Cerebellar cortex (tissue), 1 donor: ENCODE results near the gene UMAD1.
A peak's percentile ranks its signal among the peaks of the same experiment; 100 is the strongest.

Source experiments
- DNase-seq: peaks from one replicate; pipeline ENCODE4 v3.0.0-alpha.2; 2015; ENCODE audit warnings: low spot score

The UMAD1 gene

DNA sequence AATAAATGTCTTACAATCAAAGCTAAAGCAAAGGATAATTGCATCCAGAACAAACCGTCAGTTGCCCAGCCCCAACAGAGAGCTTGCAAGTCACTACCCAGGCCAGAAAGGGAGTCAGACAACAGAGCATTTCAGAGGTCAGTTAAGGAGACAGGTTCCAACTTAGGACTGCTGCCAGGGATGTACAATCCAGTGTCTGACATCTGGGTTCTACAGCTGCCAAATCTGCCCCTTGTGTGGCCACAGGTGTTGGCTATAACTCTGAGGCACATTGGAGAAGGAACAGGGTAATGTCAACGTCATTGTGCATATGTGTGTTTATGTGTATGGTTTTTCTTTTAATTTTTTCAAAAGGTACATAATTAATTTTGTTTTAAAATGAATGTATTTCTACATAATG, 242.8 kb downstream of the UMAD1 start:
- DNase-seq, result no peak

- DNase-seq, result no peak
Observed at GRCh38 chr7:7884855-7885254, 244.3 kb downstream of the UMAD1 start.

DNA sequence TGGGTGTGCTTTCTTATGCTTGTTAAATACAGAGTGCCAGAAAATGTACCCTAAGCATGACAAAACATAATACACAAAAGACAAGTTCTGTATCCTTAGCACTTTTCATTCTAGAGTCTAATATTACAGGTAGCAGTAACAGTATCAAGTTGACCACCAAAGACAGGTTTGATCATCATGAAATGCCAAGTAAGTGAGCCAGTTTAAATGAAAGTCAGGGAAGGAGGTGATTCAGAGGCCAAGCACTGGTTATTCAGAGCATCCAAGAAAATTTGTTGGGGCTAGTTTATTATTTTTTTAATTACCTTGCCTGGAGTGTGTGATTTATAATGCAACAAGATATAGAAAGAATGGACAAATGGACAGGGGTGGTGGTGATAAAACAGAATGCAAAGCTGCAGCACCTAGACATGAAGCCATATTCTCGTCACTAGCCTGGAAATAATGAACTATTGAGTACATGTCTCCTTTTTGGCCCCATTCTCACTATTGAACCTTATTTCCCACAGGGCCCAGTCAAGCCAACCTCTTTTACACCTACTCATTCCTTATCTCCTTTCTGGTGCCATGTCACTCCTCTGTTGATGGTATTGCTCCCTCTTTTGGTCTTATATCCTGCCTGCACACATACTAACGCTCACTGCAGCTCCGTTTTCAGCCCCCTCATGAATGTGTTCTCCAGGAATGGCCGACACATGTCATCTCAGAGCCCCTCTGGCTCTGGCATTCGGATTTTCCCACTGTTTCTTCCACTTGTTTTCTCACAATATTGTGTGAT, 249.4 kb downstream of the UMAD1 start:
- no peak for DNase-seq

DNA sequence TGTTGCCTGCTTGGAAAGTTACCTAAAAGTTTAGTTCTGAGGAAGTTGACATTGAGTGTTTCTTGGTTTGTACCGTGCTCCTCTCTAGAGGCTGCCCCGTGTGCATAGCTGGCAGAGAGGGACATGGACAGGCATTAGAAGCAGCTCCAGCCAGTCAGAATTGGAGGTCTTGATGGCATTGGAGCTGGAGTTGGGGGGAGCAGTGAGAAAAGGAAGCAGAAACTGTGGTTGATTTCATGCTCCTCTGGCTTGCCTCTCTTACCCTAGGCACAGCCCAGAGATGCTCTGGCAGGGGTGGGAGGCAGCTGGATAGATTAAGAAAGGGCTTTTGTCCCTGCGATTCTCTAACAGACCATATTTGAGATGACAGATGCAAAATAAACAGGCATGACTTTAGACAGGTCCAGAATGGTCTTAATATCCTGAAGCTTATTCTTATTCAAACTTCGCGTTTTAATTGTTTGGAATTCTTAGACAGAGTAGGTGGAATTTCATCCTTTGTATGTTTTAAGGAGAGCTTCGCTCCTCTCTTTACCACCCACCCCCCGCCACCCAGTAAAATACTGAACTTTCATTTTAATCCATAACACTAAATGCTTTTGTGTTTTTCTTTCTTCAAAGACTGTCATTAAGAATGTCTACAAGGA, 254.6 kb downstream of the UMAD1 start:
- peak; percentile 58 for DNase-seq

- peak; percentile 83 for DNase-seq
Observed at GRCh38 chr7:7895754-7896153, 255.2 kb downstream of the UMAD1 start.

- peak; percentile 61 for DNase-seq
Observed at GRCh38 chr7:7897509-7897908, 257.0 kb downstream of the UMAD1 start.

GRCh38 chr7:7897949-7898515, 257.5 kb downstream of the UMAD1 start:
- peak; percentile 41 for DNase-seq

- peak; percentile 8 for DNase-seq
Observed at GRCh38 chr7:7902845-7903244, 262.3 kb downstream of the UMAD1 start.

- no peak for DNase-seq
Observed at GRCh38 chr7:7907306-7907705, 266.8 kb downstream of the UMAD1 start.

- DNase-seq, result no peak
Observed at GRCh38 chr7:7908622-7909145, 268.1 kb downstream of the UMAD1 start.

GRCh38 chr7:7909376-7909775, 268.8 kb downstream of the UMAD1 start:
- DNase-seq, result no peak

DNA sequence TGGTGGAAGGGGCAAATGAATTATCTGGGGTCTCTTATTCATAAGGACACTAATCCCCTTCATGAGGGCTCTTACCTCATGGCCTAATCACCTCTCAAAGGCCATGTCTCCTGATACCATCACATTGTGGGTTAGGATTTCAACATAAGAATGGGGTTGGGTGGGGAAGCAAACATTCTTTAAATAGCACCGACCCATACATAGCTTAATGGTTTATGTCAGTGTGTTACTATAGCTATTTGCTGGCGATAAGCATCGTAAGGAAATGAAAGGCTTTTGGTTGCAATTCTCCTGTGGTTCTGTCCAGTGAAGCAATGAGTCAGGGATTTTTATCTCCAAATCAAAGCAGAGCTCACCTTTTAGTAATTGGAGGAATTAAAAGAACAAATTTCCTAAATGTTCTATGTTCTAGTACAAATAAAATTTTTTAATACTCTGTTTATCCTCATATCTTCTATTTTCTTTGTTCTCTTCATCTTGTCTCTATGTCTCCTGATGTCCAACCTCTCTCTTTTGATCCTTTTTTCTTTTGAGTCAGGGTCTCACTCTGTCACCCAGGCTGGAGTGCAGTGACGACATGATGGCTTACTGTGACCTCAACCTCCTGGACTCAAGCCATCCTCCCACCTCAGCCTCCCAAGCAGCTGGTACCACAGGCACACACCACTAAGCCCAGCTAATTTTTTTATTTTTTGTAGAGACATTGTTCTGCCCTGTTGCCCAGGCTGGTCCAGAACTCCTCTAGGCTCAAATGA, 271.0 kb downstream of the UMAD1 start:
- no peak for DNase-seq

DNA sequence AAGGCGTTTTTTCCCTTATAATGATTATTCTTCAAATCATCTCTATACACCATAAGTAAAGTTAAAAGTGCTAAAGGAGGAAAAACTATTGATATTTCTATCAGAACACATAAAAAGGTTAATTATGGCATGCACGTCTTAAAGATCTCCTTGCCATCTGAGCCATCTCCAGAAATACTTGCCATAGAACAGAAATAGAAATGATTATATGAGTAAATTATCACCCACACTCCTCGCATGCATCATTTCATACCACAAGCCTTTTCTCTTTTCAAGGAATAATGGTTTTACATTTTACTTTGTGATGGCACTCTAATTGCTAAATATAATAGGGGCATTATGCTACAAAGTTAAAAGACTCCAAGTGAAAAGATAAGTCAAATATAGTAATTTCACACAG, 272.4 kb downstream of the UMAD1 start:
- DNase-seq, result no peak

- DNase-seq, result no peak
Observed at GRCh38 chr7:7913504-7913903, 273.0 kb downstream of the UMAD1 start.

DNA sequence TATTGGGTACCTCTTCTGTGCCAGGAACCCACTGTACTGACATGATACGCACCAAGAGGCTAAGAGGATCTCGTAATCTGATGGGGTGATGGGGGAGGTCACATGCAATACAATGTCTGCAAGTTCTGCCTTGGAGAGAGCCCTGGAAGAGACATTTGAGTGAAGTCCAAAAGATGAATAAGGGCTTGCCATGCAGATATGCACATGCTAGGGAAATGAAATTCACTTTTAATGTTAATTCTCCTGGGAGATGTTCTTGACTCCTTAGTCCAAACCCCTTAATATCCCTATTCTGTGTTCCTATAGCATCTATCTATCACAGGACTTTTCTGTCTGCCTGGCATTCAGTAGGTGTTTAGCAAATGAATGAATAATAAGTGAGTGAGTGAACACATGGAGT, 274.0 kb downstream of the UMAD1 start:
- no peak for DNase-seq

- DNase-seq, result no peak
Observed at GRCh38 chr7:7916064-7916463, 275.5 kb downstream of the UMAD1 start.

DNA sequence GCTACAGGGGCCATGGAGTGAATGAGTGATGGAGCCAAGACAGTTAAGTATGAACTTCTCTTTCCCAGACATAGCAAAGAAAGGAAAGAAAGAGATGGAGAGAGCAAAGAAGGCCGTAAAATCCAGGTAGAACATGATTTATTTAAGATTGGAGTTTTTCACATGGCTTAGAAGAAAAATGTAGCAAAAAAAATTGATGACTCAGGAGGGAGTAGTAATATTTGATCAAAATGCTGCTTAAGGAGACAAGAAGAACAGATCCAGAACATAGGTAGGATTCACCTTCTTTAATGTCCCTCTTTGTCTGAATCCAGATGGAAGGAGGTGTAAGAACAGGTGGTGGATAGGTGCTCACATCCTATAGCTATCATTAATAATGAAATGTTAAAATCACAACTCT, 277.0 kb downstream of the UMAD1 start:
- DNase-seq, result no peak

DNA sequence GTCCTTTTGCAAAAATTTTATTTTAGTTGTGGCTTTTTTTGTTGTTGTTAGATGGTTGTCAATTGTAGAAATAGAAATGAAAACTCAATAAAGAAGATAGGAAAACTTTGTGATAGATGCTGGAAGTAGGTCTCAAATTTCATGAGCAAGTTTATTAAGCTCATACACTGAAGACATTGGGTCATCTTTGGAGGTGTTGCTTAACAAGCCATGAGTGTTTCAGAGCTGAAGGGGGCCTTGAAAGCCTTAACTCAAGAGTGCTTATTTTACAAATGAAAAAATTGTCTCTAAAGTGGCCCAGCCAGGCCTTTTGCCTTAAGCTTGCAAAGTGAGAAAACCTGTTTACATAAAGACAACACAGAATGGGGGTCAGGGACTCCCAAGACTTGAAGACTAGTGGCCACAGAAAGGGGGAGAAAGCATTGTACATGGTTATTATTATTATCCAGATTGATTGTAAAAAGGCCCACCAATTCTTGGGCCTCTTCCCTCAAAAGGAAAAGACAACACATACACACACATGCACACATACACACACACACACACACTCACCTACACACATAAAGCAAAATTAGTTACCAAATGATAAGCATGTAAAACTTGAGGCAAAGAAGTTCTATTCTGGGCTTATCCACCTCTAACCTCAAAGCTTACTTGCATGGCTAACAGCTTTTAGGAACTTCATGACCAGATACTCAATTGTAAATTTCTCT, 278.3 kb downstream of the UMAD1 start:
- no peak for DNase-seq

- DNase-seq, result no peak
Observed at GRCh38 chr7:7919449-7919945, 278.9 kb downstream of the UMAD1 start.

GRCh38 chr7:7920056-7920455, 279.5 kb downstream of the UMAD1 start:
- no peak for DNase-seq

- no peak for DNase-seq
Observed at GRCh38 chr7:7920481-7920880, 279.9 kb downstream of the UMAD1 start.

DNA sequence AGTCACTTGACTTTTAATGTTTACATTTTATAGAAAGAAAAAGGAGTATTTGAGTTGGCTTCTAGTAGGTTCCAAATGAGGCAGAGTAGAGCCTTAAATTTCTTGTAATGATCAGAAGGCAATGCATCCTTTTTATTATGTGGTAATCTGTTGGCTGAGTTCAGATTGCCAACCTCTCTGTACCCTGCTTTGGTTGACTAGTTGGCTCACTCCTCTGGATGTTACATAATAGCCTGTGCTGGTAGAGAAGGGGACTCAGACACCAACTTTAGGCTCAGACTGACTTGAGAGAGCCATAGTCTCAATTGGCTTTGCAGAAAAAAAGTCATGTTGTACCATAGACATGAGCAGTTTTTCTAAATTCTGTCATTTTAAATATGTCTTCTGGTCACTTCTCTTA, 281.3 kb downstream of the UMAD1 start:
- no peak for DNase-seq
